Vagina (tissue), 2 donors: ENCODE results near the gene RANBP3.

Experiments
- CTCF ChIP-seq, 3 experiments: fragments of 450-650 bp in 2 of 3; fragments of 200-600 bp in 1 of 3; sonication (generic) in 1 of 3; IDR thresholded peaks; one replicate each; pipeline ENCODE4 v1.5.1; 2017 to 2019; ENCODE audit warnings: antibody characterized with exemption in 3 of 3, mild to moderate bottlenecking in 2 of 3, moderate library complexity in 2 of 3
- POLR2A ChIP-seq, 2 donors: fragments of 450-650 bp; IDR thresholded peaks; one replicate each; pipeline ENCODE4 v1.6.1; 2017; ENCODE audit warnings: antibody characterized with exemption in 2 of 2, mild to moderate bottlenecking in 2 of 2, moderate library complexity in 2 of 2
- POLR2AphosphoS5 ChIP-seq, 2 donors: sonication (generic); formaldehyde crosslinking; IDR thresholded peaks; one replicate each; pipeline ENCODE4 v1.9.0; 2017; ENCODE audit warnings: antibody characterized with exemption in 2 of 2, mild to moderate bottlenecking in 2 of 2, low read depth in 1 of 2; ENCODE audit not compliant: insufficient read depth in 1 of 2

GRCh38 chr19:5960005-5961001, 17.6 kb downstream of the RANBP3 start:
- TF ChIP-seq CTCF (IDR thresholded peaks at IDR 0.05): no peak
- no peak for TF ChIP-seq POLR2A (IDR thresholded peaks at IDR 0.05)
- TF ChIP-seq POLR2AphosphoS5 (IDR thresholded peaks at IDR 0.05; ENCODE audit: insufficient read depth in 1 of 2, low read depth in 1 of 2): no peak
